Measurements from ENCODE around the gene RGL1.

Gene RGL1

GRCh38 chr1:183880531-183881243 is 75.8 kb downstream of the RGL1 start:
- TF ChIP-seq CTCF (IDR thresholded peaks at IDR 0.05; ENCODE audit: low read depth, low read length), result no peak
- no peak overlapping the region for H3K4me3 ChIP-seq (ENCODE audit: low read depth, low read length)

- TF ChIP-seq CTCF (IDR thresholded peaks at IDR 0.05; ENCODE audit: low read depth, low read length), result no peak
- no peak overlapping the region for H3K4me3 ChIP-seq (ENCODE audit: low read depth, low read length)
Measured at GRCh38 chr1:183881387-183882131, 76.6 kb downstream of the RGL1 start.

- TF ChIP-seq CTCF (IDR thresholded peaks at IDR 0.05; ENCODE audit: low read depth, low read length), result no peak
- no peak overlapping the region for H3K4me3 ChIP-seq (ENCODE audit: low read depth, low read length)
Measured at GRCh38 chr1:183882335-183883167, 77.6 kb downstream of the RGL1 start.

- H3K4me3 ChIP-seq (ENCODE audit: low read depth, low read length), result no peak overlapping the region
- TF ChIP-seq CTCF (IDR thresholded peaks at IDR 0.05; ENCODE audit: low read depth, low read length), result no peak
Measured at GRCh38 chr1:183883623-183884022, 78.7 kb downstream of the RGL1 start.

- no peak overlapping the region for H3K4me3 ChIP-seq (ENCODE audit: low read depth, low read length)
- TF ChIP-seq CTCF (IDR thresholded peaks at IDR 0.05; ENCODE audit: low read depth, low read length), result no peak
Measured at GRCh38 chr1:183884526-183884925, 79.6 kb downstream of the RGL1 start.

- TF ChIP-seq CTCF (IDR thresholded peaks at IDR 0.05; ENCODE audit: low read depth, low read length), result no peak
Measured at GRCh38 chr1:183885142-183885735, 80.3 kb downstream of the RGL1 start.

More at GRCh38 chr1:183885142-183885735, 80.3 kb downstream of the RGL1 start:
- no peak overlapping the region for H3K4me3 ChIP-seq (ENCODE audit: low read depth, low read length)

Data from WI38 (cell line).